Measurements from ENCODE around the gene WDR12. TPM values are rescaled to one million over a fixed set of nuclear protein-coding genes. Genes with fewer than 3 reads are reported as not detected.
"Not testable (repeated sequence)": the region's sequence is repeated elsewhere in the genome, so short reads cannot be mapped to it uniquely, and the experiment has no call there.

Gene WDR12
- total and polyA plus RNA-seq, 12 donors, result 12.4 to 68.7 (median 38.3) TPM

- no peaks in the 10 kb centered on the region for H3K36me3 ChIP-seq (replicated peaks in 1 of 2)
- 83 to 100% (median 95%) methylated on average over 1 to 3 of the region's 3 CpGs for WGBS, 4 donors
Observed at GRCh38 chr2:202932425-202933138, 21.1 kb upstream of the WDR12 start.

GRCh38 chr2:202918860-202919259 is 7.4 kb upstream of the WDR12 start:
- 92 to 98% (median 96%) methylated on average over 1 of the region's 1 CpG for WGBS, 4 donors
- no peak overlapping the region for H3K4me3 ChIP-seq
- no peak for TF ChIP-seq POLR2A (IDR thresholded peaks at IDR 0.05)
- TF ChIP-seq CTCF (IDR thresholded peaks at IDR 0.05), result no peak
- no peak for DNase-seq
- no peak overlapping the region for H3K27ac ChIP-seq
- H3K36me3 ChIP-seq (replicated peaks in 1 of 2), result no peaks in the 10 kb centered on the region
- H3K27me3 ChIP-seq, result no peaks in the 10 kb centered on the region
- no peaks in the 10 kb centered on the region for H3K9me3 ChIP-seq (replicated peaks in 1 of 3)
- intact Hi-C loops (cut with DNase I), result no loop called here
- no peaks in the 10 kb centered on the region for H3K4me1 ChIP-seq (replicated peaks in 1 of 2)

More at GRCh38 chr2:202932425-202933138, 21.1 kb upstream of the WDR12 start:
- no peak overlapping the region for H3K4me3 ChIP-seq
- H3K9me3 ChIP-seq (replicated peaks in 1 of 3), result no peaks in the 10 kb centered on the region
- intact Hi-C loops (cut with DNase I), result no loop called here
- H3K4me1 ChIP-seq (replicated peaks in 1 of 2), result no peaks in the 10 kb centered on the region
- TF ChIP-seq POLR2A (IDR thresholded peaks at IDR 0.05) (no peak), CTCF (IDR thresholded peaks at IDR 0.05) (no peak)
- DNase-seq, result no peak
- no peak overlapping the region for H3K27ac ChIP-seq
- H3K27me3 ChIP-seq, result no peaks in the 10 kb centered on the region

DNA sequence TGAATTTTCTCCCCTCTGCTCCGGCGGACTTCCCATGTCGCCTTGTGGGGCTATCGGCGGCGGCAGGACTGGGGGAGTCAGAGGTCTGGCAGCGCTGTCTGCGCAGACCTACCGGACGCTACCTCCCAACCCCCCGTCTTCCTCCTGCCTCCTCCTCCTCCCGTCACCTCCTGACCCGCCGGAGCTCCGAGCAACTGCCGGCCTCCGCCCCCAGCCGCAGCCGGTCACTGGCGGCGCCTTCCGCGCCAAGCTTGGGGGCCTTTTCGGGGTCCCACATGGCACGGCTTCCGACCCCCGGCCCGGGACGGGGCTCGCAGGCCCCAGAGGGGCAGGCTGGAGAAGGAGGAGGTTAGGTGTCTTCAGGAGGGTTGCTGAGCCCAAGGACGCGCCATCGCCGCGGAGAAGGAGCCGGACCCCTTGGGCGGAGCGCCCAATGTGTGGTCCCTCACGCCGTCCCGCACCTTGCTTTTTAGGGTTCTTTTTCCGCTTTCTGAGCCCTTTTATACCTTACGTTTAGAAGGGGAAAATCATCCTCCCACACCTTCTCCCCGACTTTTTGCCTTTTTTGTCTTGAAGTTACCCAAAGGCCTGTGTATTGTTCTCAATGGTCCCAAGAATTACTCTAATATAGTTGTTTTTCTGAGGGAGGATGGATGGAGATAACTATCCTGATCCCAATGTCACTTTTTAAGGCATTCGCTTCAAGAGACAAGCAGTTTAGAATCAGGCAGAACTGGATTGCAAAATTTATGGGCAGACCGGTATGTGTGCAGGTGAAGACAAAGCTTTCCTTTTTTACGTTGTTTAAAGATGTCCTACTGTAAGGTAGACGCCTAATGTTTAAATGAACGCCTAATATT is 1.1 kb upstream of the WDR12 start:
- peak overlapping the region in 3 of 4 donors; percentile 9 to 88 (median 60) for H3K4me3 ChIP-seq
- H3K9me3 ChIP-seq (replicated peaks in 1 of 3); intact Hi-C loops (cut with DNase I); H3K36me3 ChIP-seq (replicated peaks in 1 of 2); H3K27me3 ChIP-seq: not testable (repeated sequence)
- DNase-seq, result peak in 1 of 7 donors; percentile 27
- H3K4me1 ChIP-seq (replicated peaks in 1 of 2), result peaks cover 16 to 34% of the 10 kb centered on the region in 2 donors
- 2 to 7% (median 5%) methylated on average over 8 to 16 of the region's 49 CpGs for WGBS, 4 donors
- peak overlapping the region in 4 of 5 donors; percentile 51 to 82 (median 70) for H3K27ac ChIP-seq

GRCh38 chr2:202911203-202911511 is 316 bp downstream of the WDR12 start:
- TF ChIP-seq POLR2A (IDR thresholded peaks at IDR 0.05) (no peak), CTCF (IDR thresholded peaks at IDR 0.05) (no peak)
- DNase-seq, result no peak
- intact Hi-C loops (cut with DNase I), result no loop called here
- H3K9me3 ChIP-seq (replicated peaks in 1 of 3), result no peaks in the 10 kb centered on the region
- 0% methylated on average over 8 of the region's 8 CpGs for WGBS, 4 donors
- peaks cover 16 to 34% of the 10 kb centered on the region in 2 donors for H3K4me1 ChIP-seq (replicated peaks in 1 of 2)
- no peaks in the 10 kb centered on the region for H3K27me3 ChIP-seq
- peak overlapping the region in 2 of 5 donors; percentile 78 to 82 for H3K27ac ChIP-seq
- peak overlapping the region in 3 of 4 donors; percentile 60 to 88 (median 87) for H3K4me3 ChIP-seq
- peaks cover 0 to 10% of the 10 kb centered on the region in 2 donors for H3K36me3 ChIP-seq (replicated peaks in 1 of 2)

All from adrenal gland (tissue), 12 donors.